Endothelial cell of umbilical vein (primary cell): ENCODE measurements around the gene PTPRT. TPM values are rescaled to one million over a fixed set of nuclear protein-coding genes. Genes with fewer than 3 reads are reported as not detected.

Source experiments
- BruUV-seq: library from RNA; stranded (reverse); fragments of 400-500 nt; replicated peaks from 2 replicates; lab custom pipeline; 2021; lab: Mats Ljungman, UMichigan
- CTCF ChIA-PET: fragments of 300-600, 350-600 bp; sonication (Branson Sonifier 250); formaldehyde crosslinking; loops from one replicate; lab custom pipeline; 2021; ENCODE audit warnings: antibody characterized with exemption, inconsistent platforms; lab: Charles Lee
- POLR2A ChIA-PET: fragments of 300-600, 350-600 bp; sonication (Branson Sonifier 250); formaldehyde crosslinking; loops from one replicate; lab custom pipeline; 2021; ENCODE audit warnings: antibody characterized with exemption, inconsistent platforms; lab: Charles Lee
- DNase-seq: peaks from one replicate; pipeline ENCODE4 v3.0.0-alpha.2; 2011; ENCODE audit warnings: low read depth, low spot score
- FAIRE-seq: peaks from 2 replicates; lab custom pipeline; 2011; peaks lifted over from hg19 to GRCh38; lab: Jason Lieb, UNC
- H2AFZ ChIP-seq: 2 replicates; pipeline ENCODE4 v1.6.0; 2012; ENCODE audit warnings: low read depth, low read length, control low read depth, inconsistent platforms
- H3K27ac ChIP-seq: 2 replicates; pipeline ENCODE4 v1.5.1; 2011; ENCODE audit warnings: low read depth, mild to moderate bottlenecking, control low read depth, low read length, moderate library complexity; ENCODE audit not compliant: insufficient read depth
- H3K27me3 ChIP-seq, 2 experiments: 2 replicates each; pipeline versions ENCODE4 v1.6.0 to v1.6.1; 2011; ENCODE audit warnings: low read length in 2 of 2, mixed read lengths in 1 of 2; ENCODE audit not compliant: control insufficient read depth in 2 of 2, insufficient read depth in 2 of 2
- H3K36me3 ChIP-seq, 2 experiments: 2 replicates in 1 of 2; 3 replicates in 1 of 2; pipeline ENCODE4 v1.5.1; 2011; ENCODE audit warnings: low read length in 2 of 2, mild to moderate bottlenecking in 1 of 2, moderate library complexity in 1 of 2; ENCODE audit not compliant: control insufficient read depth in 2 of 2, insufficient read depth in 2 of 2; ENCODE audit errors: extremely low read depth in 1 of 2
- H3K4me1 ChIP-seq: 3 replicates; pipeline ENCODE4 v1.5.1; 2011; ENCODE audit warnings: mild to moderate bottlenecking, low read length; ENCODE audit not compliant: control insufficient read depth, insufficient read depth; ENCODE audit errors: extremely low read depth
- H3K4me2 ChIP-seq: 2 replicates; pipeline ENCODE4 v1.6.1; 2011; ENCODE audit warnings: low read length, control low read depth, mixed read lengths; ENCODE audit not compliant: insufficient read depth
- H3K4me3 ChIP-seq, 3 experiments: fragments of 200-600 bp in 1 of 3; sonication (generic), shearing (Covaris generic) in 1 of 3; replicated peaks in 1 of 3; 2 replicates each; pipeline ENCODE4 v1.5.1; 2011 to 2016; ENCODE audit warnings: control low read depth in 3 of 3, low read length in 3 of 3, mild to moderate bottlenecking in 2 of 3, inconsistent platforms in 1 of 3, low read depth in 1 of 3, moderate library complexity in 1 of 3; ENCODE audit not compliant: insufficient read depth in 1 of 3
- H3K79me2 ChIP-seq: 2 replicates; pipeline ENCODE4 v1.6.0; 2012; ENCODE audit warnings: low read length, inconsistent platforms; ENCODE audit not compliant: control insufficient read depth, insufficient read depth
- H3K9ac ChIP-seq: replicated peaks from 2 replicates; pipeline ENCODE3; 2011; ENCODE audit warnings: low read length, control low read depth; ENCODE audit not compliant: insufficient read depth; ENCODE audit errors: extremely low read depth
- H3K9me1 ChIP-seq: replicated peaks from 3 replicates; pipeline ENCODE4 v1.6.0; 2011; ENCODE audit warnings: mild to moderate bottlenecking, low read length; ENCODE audit not compliant: control insufficient read depth, insufficient read depth; ENCODE audit errors: extremely low read depth
- H3K9me3 ChIP-seq: replicated peaks from 2 replicates; pipeline ENCODE4 v1.5.1; 2012; ENCODE audit warnings: low read length, inconsistent platforms; ENCODE audit not compliant: control insufficient read depth, insufficient read depth
- H4K20me1 ChIP-seq: replicated peaks from 2 replicates; pipeline ENCODE3; 2011; ENCODE audit warnings: mild to moderate bottlenecking, low read length; ENCODE audit not compliant: control insufficient read depth, insufficient read depth; ENCODE audit errors: extremely low read depth
- EZH2 ChIP-seq: IDR thresholded peaks from 2 replicates; pipeline ENCODE4 v1.6.1; 2012; ENCODE audit warnings: borderline replicate concordance, low read depth, mild to moderate bottlenecking, moderate library complexity, low read length, inconsistent platforms; ENCODE audit not compliant: severe bottlenecking
- FOS ChIP-seq: IDR thresholded peaks from 2 replicates; pipeline ENCODE4 v1.6.1; 2011; ENCODE audit warnings: mild to moderate bottlenecking, low read length, moderate library complexity, borderline replicate concordance; ENCODE audit not compliant: insufficient read depth
- GATA2 ChIP-seq: IDR thresholded peaks from 2 replicates; pipeline ENCODE4 v1.7.0; 2011; ENCODE audit warnings: low read depth, mild to moderate bottlenecking, moderate library complexity, mixed read lengths, low read length; ENCODE audit not compliant: insufficient read length, insufficient read depth
- JUN ChIP-seq: IDR thresholded peaks from 2 replicates; pipeline ENCODE4 v1.6.1; 2011; ENCODE audit warnings: borderline replicate concordance, low read depth; ENCODE audit not compliant: insufficient read length, insufficient read depth
- MYC ChIP-seq: IDR thresholded peaks from one replicate; pipeline ENCODE4 v1.6.1; 2011; ENCODE audit warnings: mild to moderate bottlenecking, low read depth, low read length
- POLR2A ChIP-seq: IDR thresholded peaks from 2 replicates; pipeline ENCODE4 v1.6.1; 2012; ENCODE audit warnings: low read depth, mild to moderate bottlenecking, control low read depth, low read length
- POLR2AphosphoS5 ChIP-seq: IDR thresholded peaks from 2 replicates; pipeline ENCODE4 v1.6.1; 2012; ENCODE audit warnings: low read depth, mild to moderate bottlenecking, control low read depth, low read length, moderate library complexity; ENCODE audit not compliant: insufficient read depth
- dilution Hi-C: fragments of 300-500 bp; cut with MboI; formaldehyde crosslinking; loops from one replicate; pipeline ENCODE4 v1.15.0; 2019; ENCODE audit warnings: low sequenced_read_pairs; ENCODE audit not compliant: extremely low pct_ligation_motif_present
- intact Hi-C: fragments of 100-400 bp; cut with micrococcal nuclease; formaldehyde crosslinking; loops from one replicate; pipeline ENCODE4 v1.10.0; 2022
- polyA plus RNA-seq, 4 experiments: library from polyadenylated mRNA; depleted of rRNA in 3 of 4; stranded (reverse) in 3 of 4; unstranded in 1 of 4; fragments of >200 nt; gene quantifications; 2 replicates each; pipeline versions ENCODE4 v1.2.1 to v1.2.3, GENCODE V29; 2011 to 2012; ENCODE audit warnings: missing spikeins in 1 of 4
- total RNA-seq: library from RNA; stranded (reverse); gene quantifications from 2 replicates; pipeline ENCODE4 v1.2.3, GENCODE V29; 2021
- TF ChIP-seq, protein P1 (sequence below), 2 donors: IDR thresholded peaks; 1 replicate in 1 of 2; 2 replicates in 1 of 2; pipeline ENCODE4 v1.5.1; 2011; ENCODE audit warnings: low read length in 2 of 2, mild to moderate bottlenecking in 2 of 2, moderate library complexity in 2 of 2, control low read depth in 1 of 2, inconsistent platforms in 1 of 2, low read depth in 1 of 2; ENCODE audit not compliant: insufficient read depth in 1 of 2; ENCODE audit errors: extremely low read depth in 1 of 2
- TF ChIP-seq, protein P2 (sequence below): IDR thresholded peaks from 2 replicates; pipeline ENCODE4 v1.6.1; 2011; ENCODE audit not compliant: insufficient read depth, insufficient read length

The PTPRT gene
- total and polyA plus RNA-seq, 2 donors (not counting 3 experiments of a cell fraction or from before 2014, with no cell fraction given), result not detected

DNA sequence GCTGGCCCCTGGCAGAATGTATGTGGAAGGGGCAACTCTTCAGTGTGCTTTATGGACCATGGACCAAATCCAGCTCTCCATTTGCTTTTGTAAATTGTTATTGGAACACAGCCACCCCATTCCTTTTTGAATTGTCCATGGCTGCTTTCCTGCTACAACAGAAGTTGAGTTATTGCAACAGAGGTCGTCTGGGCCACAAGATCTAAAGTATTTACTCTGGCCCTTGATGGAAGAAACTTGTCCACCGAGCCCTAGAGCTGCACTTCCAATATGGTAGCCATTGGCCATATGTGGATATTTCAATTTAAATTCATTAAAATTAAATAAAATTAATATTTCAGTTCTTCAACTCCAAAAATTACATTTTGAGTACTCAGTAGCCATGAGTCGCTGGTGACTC lies 543.5 kb downstream of the PTPRT start:
- ChIA-PET CTCF (no interaction called here), POLR2A (no interaction called here)
- Histone ChIP-seq H3K36me3 (no peaks in the 10 kb centered on the region), H3K4me3 (no peak overlapping the region), H2AFZ (no peak overlapping the region), H4K20me1 (no peaks in the 10 kb centered on the region), H3K9me3 (no peaks in the 10 kb centered on the region), H3K9me1 (no peaks in the 10 kb centered on the region), H3K27ac (no peak overlapping the region), H3K79me2 (no peaks in the 10 kb centered on the region), H3K9ac (no peak overlapping the region), H3K4me1 (no peaks in the 10 kb centered on the region), H3K27me3 (no peaks in the 10 kb centered on the region), H3K4me2 (no peak overlapping the region)
- no peak for TF ChIP-seq GATA2
- TF ChIP-seq MYC, result no peak
- TF ChIP-seq FOS, result no peak
- no peak for TF ChIP-seq EZH2
- no peak for TF ChIP-seq POLR2AphosphoS5
- TF ChIP-seq POLR2A, result no peak
- TF ChIP-seq, protein P1, sequence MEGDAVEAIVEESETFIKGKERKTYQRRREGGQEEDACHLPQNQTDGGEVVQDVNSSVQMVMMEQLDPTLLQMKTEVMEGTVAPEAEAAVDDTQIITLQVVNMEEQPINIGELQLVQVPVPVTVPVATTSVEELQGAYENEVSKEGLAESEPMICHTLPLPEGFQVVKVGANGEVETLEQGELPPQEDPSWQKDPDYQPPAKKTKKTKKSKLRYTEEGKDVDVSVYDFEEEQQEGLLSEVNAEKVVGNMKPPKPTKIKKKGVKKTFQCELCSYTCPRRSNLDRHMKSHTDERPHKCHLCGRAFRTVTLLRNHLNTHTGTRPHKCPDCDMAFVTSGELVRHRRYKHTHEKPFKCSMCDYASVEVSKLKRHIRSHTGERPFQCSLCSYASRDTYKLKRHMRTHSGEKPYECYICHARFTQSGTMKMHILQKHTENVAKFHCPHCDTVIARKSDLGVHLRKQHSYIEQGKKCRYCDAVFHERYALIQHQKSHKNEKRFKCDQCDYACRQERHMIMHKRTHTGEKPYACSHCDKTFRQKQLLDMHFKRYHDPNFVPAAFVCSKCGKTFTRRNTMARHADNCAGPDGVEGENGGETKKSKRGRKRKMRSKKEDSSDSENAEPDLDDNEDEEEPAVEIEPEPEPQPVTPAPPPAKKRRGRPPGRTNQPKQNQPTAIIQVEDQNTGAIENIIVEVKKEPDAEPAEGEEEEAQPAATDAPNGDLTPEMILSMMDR (IDR thresholded peaks at IDR 0.05; ENCODE audit: extremely low read depth in 1 of 2, insufficient read depth in 1 of 2, low read depth in 1 of 2, low read length in 2 of 2), result no peak
- TF ChIP-seq, protein P2, sequence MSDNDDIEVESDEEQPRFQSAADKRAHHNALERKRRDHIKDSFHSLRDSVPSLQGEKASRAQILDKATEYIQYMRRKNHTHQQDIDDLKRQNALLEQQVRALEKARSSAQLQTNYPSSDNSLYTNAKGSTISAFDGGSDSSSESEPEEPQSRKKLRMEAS, result no peak
- TF ChIP-seq JUN, result no peak
- no peak for DNase-seq
- no TSS peak for BruUV-seq
- dilution Hi-C loops, result no loop called here
- no peak for FAIRE-seq
- intact Hi-C loops, result no loop called here
